Neutrophil (primary cell): ENCODE measurements around the gene TAS1R1.

Experiments used
- H3K27ac ChIP-seq: fragments of 200-600 bp; sonication (generic); 2 replicates; pipeline ENCODE4 v1.5.1; 2016; ENCODE audit warnings: mild to moderate bottlenecking, moderate library complexity
- H3K27me3 ChIP-seq: fragments of 200-600 bp; sonication (generic); 2 replicates; pipeline ENCODE4 v1.6.0; 2016; ENCODE audit warnings: mild to moderate bottlenecking
- H3K36me3 ChIP-seq: fragments of 200-600 bp; sonication (generic); 2 replicates; pipeline ENCODE4 v1.5.1; 2017
- H3K4me1 ChIP-seq, 2 experiments: fragments of 200-600 bp in 1 of 2; sonication (generic) in 1 of 2; 1 replicate in 1 of 2; 2 replicates in 1 of 2; pipeline versions ENCODE4 v1.5.1 to v1.6.1; 2013 to 2016; ENCODE audit warnings: low read depth in 1 of 2, low read length in 1 of 2, mild to moderate bottlenecking in 1 of 2, moderate library complexity in 1 of 2; ENCODE audit not compliant: control insufficient read depth in 1 of 2, insufficient read depth in 1 of 2
- H3K4me3 ChIP-seq, 2 experiments: fragments of 200-600 bp in 1 of 2; sonication (generic) in 1 of 2; 1 replicate in 1 of 2; 2 replicates in 1 of 2; pipeline ENCODE4 v1.5.1; 2013 to 2016; ENCODE audit warnings: low read depth in 1 of 2, low read length in 1 of 2, mild to moderate bottlenecking in 1 of 2, moderate library complexity in 1 of 2
- H3K9me3 ChIP-seq: fragments of 200-600 bp; sonication (generic); 2 replicates; pipeline ENCODE4 v1.5.1; 2016
- TF ChIP-seq, protein P1 (sequence below): fragments of 200-600 bp; sonication (generic); IDR thresholded peaks from 2 replicates; pipeline ENCODE4 v1.5.1; 2016; ENCODE audit warnings: antibody characterized with exemption

The TAS1R1 gene

DNA sequence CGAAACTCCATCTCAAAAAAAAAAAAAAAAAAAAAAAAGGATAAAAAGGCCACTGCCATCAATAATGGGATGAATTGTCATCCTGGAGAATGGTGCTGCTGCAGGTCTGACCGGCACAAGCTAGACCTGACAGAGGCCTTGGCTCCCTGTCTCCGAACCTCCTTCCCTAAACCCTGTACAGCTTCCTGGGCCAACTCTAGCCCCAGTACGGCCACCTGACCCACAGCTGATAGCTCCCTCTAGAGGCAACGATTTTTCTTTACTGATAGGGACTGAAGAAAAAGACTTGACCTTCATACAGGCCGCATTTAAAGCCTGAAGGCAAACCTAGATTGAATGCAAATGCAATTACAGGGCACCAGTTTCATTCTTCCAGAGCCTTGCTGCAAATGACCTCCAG, 31.5 kb upstream of the TAS1R1 start:
- Histone ChIP-seq H3K36me3 (peaks cover 40% of the 10 kb centered on the region), H3K4me1 (no peaks in the 10 kb centered on the region), H3K9me3 (no peaks in the 10 kb centered on the region), H3K4me3 (no peak overlapping the region), H3K27me3 (no peaks in the 10 kb centered on the region), H3K27ac (no peak overlapping the region)
- TF ChIP-seq, protein P1, sequence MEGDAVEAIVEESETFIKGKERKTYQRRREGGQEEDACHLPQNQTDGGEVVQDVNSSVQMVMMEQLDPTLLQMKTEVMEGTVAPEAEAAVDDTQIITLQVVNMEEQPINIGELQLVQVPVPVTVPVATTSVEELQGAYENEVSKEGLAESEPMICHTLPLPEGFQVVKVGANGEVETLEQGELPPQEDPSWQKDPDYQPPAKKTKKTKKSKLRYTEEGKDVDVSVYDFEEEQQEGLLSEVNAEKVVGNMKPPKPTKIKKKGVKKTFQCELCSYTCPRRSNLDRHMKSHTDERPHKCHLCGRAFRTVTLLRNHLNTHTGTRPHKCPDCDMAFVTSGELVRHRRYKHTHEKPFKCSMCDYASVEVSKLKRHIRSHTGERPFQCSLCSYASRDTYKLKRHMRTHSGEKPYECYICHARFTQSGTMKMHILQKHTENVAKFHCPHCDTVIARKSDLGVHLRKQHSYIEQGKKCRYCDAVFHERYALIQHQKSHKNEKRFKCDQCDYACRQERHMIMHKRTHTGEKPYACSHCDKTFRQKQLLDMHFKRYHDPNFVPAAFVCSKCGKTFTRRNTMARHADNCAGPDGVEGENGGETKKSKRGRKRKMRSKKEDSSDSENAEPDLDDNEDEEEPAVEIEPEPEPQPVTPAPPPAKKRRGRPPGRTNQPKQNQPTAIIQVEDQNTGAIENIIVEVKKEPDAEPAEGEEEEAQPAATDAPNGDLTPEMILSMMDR, result no peak

DNA sequence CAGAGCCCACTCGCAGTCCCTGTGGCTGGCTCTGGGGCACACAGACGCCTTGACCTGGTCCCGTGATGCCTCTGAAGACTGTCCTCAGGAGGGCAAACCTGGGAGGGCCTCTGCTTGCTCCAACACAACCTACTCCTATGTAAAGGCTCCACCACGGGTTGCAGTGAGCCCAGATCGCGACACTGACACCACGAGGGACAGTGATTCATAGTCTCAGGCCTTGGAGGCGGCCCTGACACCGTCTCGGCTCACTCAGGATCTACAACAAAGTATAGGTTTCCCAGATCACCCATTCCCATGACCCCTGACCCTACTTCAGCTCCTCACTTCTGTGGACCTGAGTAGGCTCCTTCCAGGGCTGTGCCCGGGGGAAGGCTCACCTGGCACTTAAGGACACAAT, 28.8 kb upstream of the TAS1R1 start:
- no peak overlapping the region for H3K27ac ChIP-seq
- no peak overlapping the region for H3K4me3 ChIP-seq
- no peaks in the 10 kb centered on the region for H3K9me3 ChIP-seq
- H3K36me3 ChIP-seq, result peaks cover 56% of the 10 kb centered on the region
- no peaks in the 10 kb centered on the region for H3K27me3 ChIP-seq
- TF ChIP-seq, protein P1, result no peak
- H3K4me1 ChIP-seq, result no peaks in the 10 kb centered on the region

DNA sequence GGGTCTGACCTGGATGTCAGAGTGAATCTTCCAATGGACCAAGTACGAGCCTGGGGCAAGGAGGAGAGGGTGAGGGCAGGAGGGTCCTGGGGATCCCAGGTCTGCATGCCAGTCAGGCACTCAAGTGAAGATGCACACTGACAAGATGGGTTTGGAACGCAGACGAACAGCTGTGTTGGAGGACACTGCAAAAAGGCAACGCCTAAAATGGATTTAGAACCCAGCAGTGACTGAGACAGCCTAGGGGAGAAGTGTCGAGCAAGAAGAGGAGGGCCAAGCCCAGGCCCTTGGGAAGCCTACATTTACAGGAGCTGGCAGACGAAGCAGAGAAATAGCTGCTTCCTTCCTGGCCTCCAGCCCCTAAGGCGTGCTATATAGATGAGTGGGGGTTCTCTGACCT, 26.6 kb upstream of the TAS1R1 start:
- H3K36me3 ChIP-seq, result peaks cover 78% of the 10 kb centered on the region
- no peaks in the 10 kb centered on the region for H3K27me3 ChIP-seq
- no peaks in the 10 kb centered on the region for H3K9me3 ChIP-seq
- H3K4me3 ChIP-seq, result no peak overlapping the region
- H3K4me1 ChIP-seq, result no peaks in the 10 kb centered on the region
- TF ChIP-seq, protein P1, result no peak
- no peak overlapping the region for H3K27ac ChIP-seq

DNA sequence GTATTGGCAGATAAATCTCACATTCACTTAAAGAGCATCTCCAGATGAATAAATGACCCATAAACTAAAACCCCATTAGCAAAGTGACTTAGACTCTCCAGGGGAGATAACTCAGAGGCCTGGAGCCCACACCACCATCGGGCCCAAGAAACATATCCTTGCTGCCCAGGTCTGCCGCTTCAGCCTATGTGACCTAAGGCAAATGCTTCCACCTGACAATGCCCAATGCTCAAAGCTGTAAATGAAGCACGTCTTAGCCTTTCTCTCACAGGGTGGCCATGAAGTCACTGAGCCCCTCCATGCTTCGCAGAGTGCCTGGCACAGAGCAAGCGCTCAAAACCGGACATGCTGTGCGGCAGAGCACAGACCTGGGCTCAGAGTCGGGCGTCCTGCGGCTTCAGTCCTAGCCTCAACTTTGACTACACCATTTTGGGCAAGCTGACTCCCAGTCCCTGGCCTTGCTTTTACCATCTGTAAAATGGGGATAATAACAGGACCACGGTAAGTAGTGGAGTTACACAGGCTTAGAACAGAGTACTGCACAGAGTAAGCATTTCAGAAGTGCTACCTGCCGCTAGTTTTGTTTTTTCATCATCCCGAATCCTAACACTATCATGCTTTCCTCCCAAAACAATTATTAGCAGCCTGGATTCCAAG, 24.5 kb upstream of the TAS1R1 start:
- Histone ChIP-seq H3K9me3 (no peaks in the 10 kb centered on the region), H3K27me3 (no peaks in the 10 kb centered on the region), H3K36me3 (peaks cover 62% of the 10 kb centered on the region), H3K4me3 (no peak overlapping the region), H3K27ac (no peak overlapping the region), H3K4me1 (no peaks in the 10 kb centered on the region)
- TF ChIP-seq, protein P1, result no peak

DNA sequence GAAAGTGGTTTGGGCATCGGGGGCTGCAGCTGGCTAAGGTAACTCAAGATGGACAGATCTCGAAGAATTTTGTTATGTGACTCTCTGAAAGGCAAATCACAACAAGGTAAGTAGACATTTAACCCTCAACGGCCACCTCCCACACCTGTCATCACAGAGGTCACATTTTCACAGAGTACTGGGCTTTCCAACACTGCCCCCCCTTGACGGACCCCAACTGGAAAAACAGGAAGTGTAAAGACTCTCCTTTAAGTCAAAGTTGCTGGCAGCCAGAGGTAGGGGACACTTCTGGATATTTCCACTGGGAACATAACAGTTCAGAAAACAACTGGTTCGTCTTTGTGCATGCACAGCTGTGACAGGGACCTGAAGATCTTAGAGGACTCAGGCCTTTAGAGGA, 23.1 kb upstream of the TAS1R1 start:
- Histone ChIP-seq H3K27ac (no peak overlapping the region), H3K9me3 (no peaks in the 10 kb centered on the region), H3K4me1 (no peaks in the 10 kb centered on the region), H3K4me3 (no peak overlapping the region), H3K36me3 (peaks cover 48% of the 10 kb centered on the region), H3K27me3 (no peaks in the 10 kb centered on the region)
- TF ChIP-seq, protein P1, result no peak
